NB4 (cell line): ENCODE results near the gene ADK.

Experiments used
- CTCF ChIP-seq: IDR thresholded peaks from one replicate; pipeline ENCODE4 v1.5.1; 2012; ENCODE audit warnings: low read depth, low read length
- MAX ChIP-seq: IDR thresholded peaks from 2 replicates; pipeline ENCODE4 v1.6.1; 2011; ENCODE audit warnings: low read depth, low read length
- POLR2A ChIP-seq: IDR thresholded peaks from 2 replicates; pipeline ENCODE4 v1.6.1; 2011; ENCODE audit warnings: mild to moderate bottlenecking; ENCODE audit not compliant: insufficient read length; ENCODE audit errors: extremely low read depth

GRCh38 chr10:74107391-74107790, 43.6 kb upstream of the ADK start:
- TF ChIP-seq CTCF = no peak
- no peak for TF ChIP-seq POLR2A
- TF ChIP-seq MAX = no peak
